ENCODE measurements around the gene ADGRD1.

ADGRD1 gene

DNA sequence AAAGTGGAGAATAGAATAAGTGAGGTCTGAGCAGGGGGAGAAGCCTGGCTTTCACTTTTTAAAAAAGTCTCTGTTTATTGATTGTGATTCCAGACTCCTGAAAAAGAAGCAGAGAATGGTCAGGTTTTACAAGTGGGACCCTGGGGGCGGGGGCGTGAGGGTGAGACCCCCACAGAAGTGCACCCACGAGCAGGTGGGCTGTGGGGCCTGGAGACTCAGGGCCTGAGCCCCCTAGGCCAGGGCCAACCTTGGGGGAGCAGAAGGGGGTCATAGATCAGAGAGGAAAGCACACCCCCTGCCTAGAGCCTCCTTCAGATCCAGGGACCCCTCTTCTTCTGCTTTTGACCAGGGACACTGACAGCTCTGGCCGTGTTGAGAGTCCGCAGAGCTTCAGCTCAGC, 180.3 kb downstream of the ADGRD1 start:
- Histone ChIP-seq H3K4me1 (ENCODE audit: control insufficient read depth, low read length) (no peaks in the 10 kb centered on the region; the same call in 1 of the 2 replicates), H4K20me1 (ENCODE audit: control insufficient read depth, insufficient read depth, low read depth, low read length) (no peaks in the 10 kb centered on the region), H3K36me3 (ENCODE audit: control insufficient read depth, low read length) (no peaks in the 10 kb centered on the region), H3K27me3 (ENCODE audit: control insufficient read depth, low read length) (no peaks in the 10 kb centered on the region), H3K9me2 (replicated peaks; ENCODE audit: control insufficient read depth, low read length) (no peaks in the 10 kb centered on the region), H3K27ac (ENCODE audit: low read depth, low read length) (no peak overlapping the region), H3F3A (ENCODE audit: control insufficient read depth, insufficient read depth) (no peaks in the 10 kb centered on the region), H3K4me3 (ENCODE audit: low read length) (no peak overlapping the region), H3K9me3 (ENCODE audit: control insufficient read depth, insufficient read depth, low read length) (no peaks in the 10 kb centered on the region), H3K4me2 (ENCODE audit: low read length) (no peak overlapping the region), H3K79me2 (ENCODE audit: control insufficient read depth, low read length) (no peaks in the 10 kb centered on the region)
- TF ChIP-seq EZH2phosphoT487 (IDR thresholded peaks at IDR 0.05; ENCODE audit: borderline replicate concordance, low read length) (no peak), CTCF (IDR thresholded peaks at IDR 0.05; ENCODE audit: low read depth, low read length, poor library complexity, severe bottlenecking) (no peak)

GRCh38 chr12:131134523-131135310, 181.0 kb downstream of the ADGRD1 start:
- no peak overlapping the region for H3K4me2 ChIP-seq (ENCODE audit: low read length)
- H3K9me2 ChIP-seq (replicated peaks; ENCODE audit: control insufficient read depth, low read length) = no peaks in the 10 kb centered on the region
- no peaks in the 10 kb centered on the region; the same call in 1 of the 2 replicates for H3K4me1 ChIP-seq (ENCODE audit: control insufficient read depth, low read length)
- H3K36me3 ChIP-seq (ENCODE audit: control insufficient read depth, low read length) = no peaks in the 10 kb centered on the region
- no peaks in the 10 kb centered on the region for H3K27me3 ChIP-seq (ENCODE audit: control insufficient read depth, low read length)
- H3K9me3 ChIP-seq (ENCODE audit: control insufficient read depth, insufficient read depth, low read length) = no peaks in the 10 kb centered on the region
- no peaks in the 10 kb centered on the region for H4K20me1 ChIP-seq (ENCODE audit: control insufficient read depth, insufficient read depth, low read depth, low read length)
- H3K79me2 ChIP-seq (ENCODE audit: control insufficient read depth, low read length) = no peaks in the 10 kb centered on the region
- H3K27ac ChIP-seq (ENCODE audit: low read depth, low read length) = no peak overlapping the region
- no peaks in the 10 kb centered on the region for H3F3A ChIP-seq (ENCODE audit: control insufficient read depth, insufficient read depth)
- H3K4me3 ChIP-seq (ENCODE audit: low read length) = no peak overlapping the region
- no peak for TF ChIP-seq EZH2phosphoT487 (IDR thresholded peaks at IDR 0.05; ENCODE audit: borderline replicate concordance, low read length)

DNA sequence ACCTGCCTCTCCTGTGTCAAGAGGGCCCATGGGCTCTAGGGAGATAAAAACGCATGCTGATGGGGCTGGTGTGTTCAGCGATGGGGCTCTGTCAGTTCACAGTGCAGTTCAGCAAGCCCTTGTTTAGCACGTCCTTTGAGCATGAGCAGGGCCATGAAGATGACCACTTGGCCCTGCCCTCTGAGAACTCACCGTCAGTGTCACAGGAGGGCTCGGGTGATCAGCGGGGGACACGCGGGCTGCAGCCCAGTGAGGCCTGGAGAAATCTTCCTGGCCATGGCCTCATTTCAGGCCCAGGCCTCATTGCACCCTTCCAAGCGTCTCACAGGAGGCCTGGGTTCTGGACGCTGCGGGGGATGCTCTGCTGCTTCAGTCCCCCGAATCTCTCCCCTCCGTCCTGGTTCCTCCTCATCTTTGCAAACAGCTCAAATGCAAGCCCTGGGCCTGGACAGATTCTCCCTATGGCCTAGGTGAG, 181.6 kb downstream of the ADGRD1 start:
- Histone ChIP-seq H3K9me2 (replicated peaks; ENCODE audit: control insufficient read depth, low read length) (no peaks in the 10 kb centered on the region), H3F3A (ENCODE audit: control insufficient read depth, insufficient read depth) (no peaks in the 10 kb centered on the region), H3K79me2 (ENCODE audit: control insufficient read depth, low read length) (no peaks in the 10 kb centered on the region), H3K4me2 (ENCODE audit: low read length) (no peak overlapping the region), H4K20me1 (ENCODE audit: control insufficient read depth, insufficient read depth, low read depth, low read length) (no peaks in the 10 kb centered on the region), H3K27me3 (ENCODE audit: control insufficient read depth, low read length) (no peaks in the 10 kb centered on the region), H3K27ac (ENCODE audit: low read depth, low read length) (no peak overlapping the region), H3K36me3 (ENCODE audit: control insufficient read depth, low read length) (no peaks in the 10 kb centered on the region), H3K4me1 (ENCODE audit: control insufficient read depth, low read length) (no peaks in the 10 kb centered on the region; the same call in 1 of the 2 replicates), H3K4me3 (ENCODE audit: low read length) (no peak overlapping the region), H3K9me3 (ENCODE audit: control insufficient read depth, insufficient read depth, low read length) (no peaks in the 10 kb centered on the region)
- TF ChIP-seq EZH2phosphoT487 (IDR thresholded peaks at IDR 0.05; ENCODE audit: borderline replicate concordance, low read length) = no peak
- TF ChIP-seq CTCF (IDR thresholded peaks at IDR 0.05; ENCODE audit: low read depth, low read length, poor library complexity, severe bottlenecking) = no peak
